ENCODE measurements around the gene ELL2. TPM values are rescaled to one million over a fixed set of nuclear protein-coding genes. Genes with fewer than 3 reads are reported as not detected.

The ELL2 gene
- total RNA-seq, 4 donors from 2014 or later = 58.2 to 128 (median 95.0) TPM

GRCh38 chr5:95956900-95957293, 4.8 kb downstream of the ELL2 start:
- Histone ChIP-seq H3K9me3 (no peaks in the 10 kb centered on the region), H3K36me3 (no peaks in the 10 kb centered on the region), H3K27me3 (no peaks in the 10 kb centered on the region), H3K4me3 (no peak overlapping the region), H3K4me1 (peaks cover 56% of the 10 kb centered on the region), H3K27ac (no peak overlapping the region)
- TF ChIP-seq EP300 (IDR thresholded peaks at IDR 0.05) (no peak), POLR2AphosphoS5 (IDR thresholded peaks at IDR 0.05) (no peak), CTCF (IDR thresholded peaks at IDR 0.05) (no peak), POLR2A (IDR thresholded peaks at IDR 0.05) (no peak)
- DNase-seq (ENCODE audit: low spot score in 2 of 2) = no peak

GRCh38 chr5:95956021-95956899, 5.4 kb downstream of the ELL2 start:
- Histone ChIP-seq H3K27ac (peak overlapping the region; percentile 18), H3K4me1 (peaks cover 56% of the 10 kb centered on the region), H3K36me3 (no peaks in the 10 kb centered on the region), H3K9me3 (no peaks in the 10 kb centered on the region), H3K4me3 (no peak overlapping the region), H3K27me3 (no peaks in the 10 kb centered on the region)
- WGBS = 21% methylated on average over 2 of the region's 2 CpGs
- no peak for DNase-seq (ENCODE audit: low spot score in 2 of 2)
- no peak for TF ChIP-seq POLR2A (IDR thresholded peaks at IDR 0.05)
- no peak for TF ChIP-seq EP300 (IDR thresholded peaks at IDR 0.05)
- no peak for TF ChIP-seq CTCF (IDR thresholded peaks at IDR 0.05)
- TF ChIP-seq POLR2AphosphoS5 (IDR thresholded peaks at IDR 0.05) = no peak

- H3K4me3 ChIP-seq = no peak overlapping the region
- H3K27me3 ChIP-seq = no peaks in the 10 kb centered on the region
- DNase-seq (ENCODE audit: low spot score in 2 of 2) = no peak
- H3K4me1 ChIP-seq = peaks cover 59% of the 10 kb centered on the region
- no peak overlapping the region for H3K27ac ChIP-seq
- no peaks in the 10 kb centered on the region for H3K36me3 ChIP-seq
- TF ChIP-seq CTCF (IDR thresholded peaks at IDR 0.05) = no peak
- TF ChIP-seq POLR2A (IDR thresholded peaks at IDR 0.05) = no peak
- no peak for TF ChIP-seq EP300 (IDR thresholded peaks at IDR 0.05)
- TF ChIP-seq POLR2AphosphoS5 (IDR thresholded peaks at IDR 0.05) = no peak
- 97% methylated on average over 3 of the region's 3 CpGs for WGBS
- H3K9me3 ChIP-seq = no peaks in the 10 kb centered on the region
Observed at GRCh38 chr5:95954716-95955115, 6.9 kb downstream of the ELL2 start.

GRCh38 chr5:95953021-95953702, 8.5 kb downstream of the ELL2 start:
- H3K27ac ChIP-seq = no peak overlapping the region
- 59% methylated on average over 5 of the region's 5 CpGs for WGBS
- no peaks in the 10 kb centered on the region for H3K36me3 ChIP-seq
- no peaks in the 10 kb centered on the region for H3K9me3 ChIP-seq
- no peaks in the 10 kb centered on the region for H3K27me3 ChIP-seq
- no peak for DNase-seq (ENCODE audit: low spot score in 2 of 2)
- H3K4me1 ChIP-seq = peaks cover 45% of the 10 kb centered on the region
- no peak overlapping the region for H3K4me3 ChIP-seq
- TF ChIP-seq EP300 (IDR thresholded peaks at IDR 0.05) (no peak), CTCF (IDR thresholded peaks at IDR 0.05) (no peak), POLR2AphosphoS5 (IDR thresholded peaks at IDR 0.05) (no peak)

GRCh38 chr5:95951916-95952315, 9.7 kb downstream of the ELL2 start:
- H3K36me3 ChIP-seq = no peaks in the 10 kb centered on the region
- H3K4me3 ChIP-seq = no peak overlapping the region
- H3K9me3 ChIP-seq = no peaks in the 10 kb centered on the region
- WGBS = 93% methylated on average over 4 of the region's 4 CpGs
- no peaks in the 10 kb centered on the region for H3K27me3 ChIP-seq
- no peak for DNase-seq (ENCODE audit: low spot score in 2 of 2)
- TF ChIP-seq POLR2A (IDR thresholded peaks at IDR 0.05) = no peak
- no peak for TF ChIP-seq EP300 (IDR thresholded peaks at IDR 0.05)
- no peak for TF ChIP-seq POLR2AphosphoS5 (IDR thresholded peaks at IDR 0.05)
- TF ChIP-seq CTCF (IDR thresholded peaks at IDR 0.05) = no peak
- peaks cover 41% of the 10 kb centered on the region for H3K4me1 ChIP-seq
- no peak overlapping the region for H3K27ac ChIP-seq

All from suprapubic skin (tissue), 4 donors.